H1 (cell line): ENCODE results near the gene ARHGAP42. TPM values are rescaled to one million over a fixed set of nuclear protein-coding genes. Genes with fewer than 3 reads are reported as not detected.

Source experiments
- CTCF ChIA-PET: fragments of 300-600 bp; sonication (Branson Sonifier 250); formaldehyde crosslinking; loops from one replicate; lab custom pipeline; 2021; ENCODE audit not compliant: partially characterized antibody; lab: Charles Lee
- POLR2A ChIA-PET: fragments of 300-600 bp; sonication (Branson Sonifier 250); formaldehyde crosslinking; loops from one replicate; lab custom pipeline; 2021; ENCODE audit warnings: inconsistent platforms; ENCODE audit not compliant: partially characterized antibody; lab: Charles Lee
- DNase-seq, 2 experiments: peaks; one replicate each; pipeline versions ENCODE4 v3.0.0 to v3.0.0-alpha.2; 2010 to 2022; ENCODE audit warnings: low spot score in 2 of 2, low read depth in 1 of 2, mixed read lengths in 1 of 2
- FAIRE-seq: peaks from 2 replicates; lab custom pipeline; 2011; peaks lifted over from hg19 to GRCh38; lab: Jason Lieb, UNC
- H2AFZ ChIP-seq: 2 replicates; pipeline ENCODE4 v1.8.1; 2012; ENCODE audit warnings: low read length, inconsistent platforms
- H2AK5ac ChIP-seq: 2 replicates; pipeline ENCODE4 v1.6.1; 2013; ENCODE audit warnings: low read depth, low read length
- H2BK120ac ChIP-seq: replicated peaks from 2 replicates; pipeline ENCODE3; 2013; ENCODE audit warnings: low read depth, low read length, inconsistent platforms
- H2BK12ac ChIP-seq: 2 replicates; pipeline ENCODE4 v1.6.1; 2013; ENCODE audit warnings: low read depth, low read length
- H2BK15ac ChIP-seq: 2 replicates; pipeline ENCODE4 v1.6.1; 2013; ENCODE audit warnings: low read length
- H2BK20ac ChIP-seq: 2 replicates; pipeline ENCODE4 v1.6.1; 2013; ENCODE audit warnings: low read length
- H2BK5ac ChIP-seq: 2 replicates; pipeline ENCODE4 v1.6.1; 2013; ENCODE audit warnings: low read depth, low read length
- H3K14ac ChIP-seq: 2 replicates; pipeline ENCODE4 v1.6.1; 2013; ENCODE audit warnings: inconsistent platforms; ENCODE audit not compliant: insufficient read length
- H3K18ac ChIP-seq: 2 replicates; pipeline ENCODE4 v1.6.1; 2013; ENCODE audit warnings: low read length; ENCODE audit errors: extremely low read depth
- H3K23ac ChIP-seq: 2 replicates; pipeline ENCODE4 v1.6.1; 2013; ENCODE audit warnings: inconsistent platforms; ENCODE audit not compliant: insufficient read length
- H3K23me2 ChIP-seq: 2 replicates; pipeline ENCODE4 v1.6.1; 2013; ENCODE audit warnings: low read depth, low read length
- H3K27ac ChIP-seq: 2 replicates; pipeline ENCODE4 v1.6.1; 2011; ENCODE audit warnings: low read depth, low read length, inconsistent platforms
- H3K27me3 ChIP-seq, 4 experiments: replicated peaks in 1 of 4; 1 replicate in 1 of 4; 2 replicates in 3 of 4; pipeline versions ENCODE4 v1.6.1 to v1.8.1; 2011 to 2013; ENCODE audit warnings: low read length in 3 of 4, mild to moderate bottlenecking in 3 of 4, inconsistent platforms in 2 of 4, mixed read lengths in 2 of 4, moderate library complexity in 1 of 4; ENCODE audit not compliant: control insufficient read depth in 3 of 4, insufficient read depth in 3 of 4; ENCODE audit errors: extremely low read depth in 1 of 4
- H3K36me3 ChIP-seq, 4 experiments: 2 replicates each; pipeline versions ENCODE4 v1.6.1 to v1.8.1; 2011 to 2013; ENCODE audit warnings: mild to moderate bottlenecking in 4 of 4, low read length in 3 of 4, moderate library complexity in 2 of 4, control low read depth in 1 of 4, inconsistent platforms in 1 of 4; ENCODE audit not compliant: insufficient read depth in 4 of 4, control insufficient read depth in 2 of 4
- H3K4ac ChIP-seq: replicated peaks from 2 replicates; pipeline ENCODE3; 2013; ENCODE audit warnings: low read length, low read depth, mixed read lengths, inconsistent platforms; ENCODE audit not compliant: insufficient read length
- H3K4me1 ChIP-seq, 4 experiments: replicated peaks in 1 of 4; 1 replicate in 1 of 4; 2 replicates in 3 of 4; pipeline versions ENCODE4 v1.6.1 to v1.8.1; 2011 to 2013; ENCODE audit warnings: low read length in 3 of 4, inconsistent platforms in 2 of 4, mixed read lengths in 1 of 4; ENCODE audit not compliant: insufficient read depth in 4 of 4, control insufficient read depth in 3 of 4
- H3K4me2 ChIP-seq, 2 experiments: 2 replicates each; pipeline versions ENCODE4 v1.6.1 to v1.8.1; 2011 to 2013; ENCODE audit warnings: low read depth in 2 of 2, low read length in 2 of 2, control low read depth in 1 of 2, inconsistent platforms in 1 of 2, mild to moderate bottlenecking in 1 of 2; ENCODE audit not compliant: insufficient read depth in 1 of 2
- H3K4me3 ChIP-seq, 4 experiments: fragments of 200-600, 300-600 bp in 1 of 4; sonication (generic), shearing (Covaris generic), sonication (Bioruptor Twin) in 1 of 4; 2 replicates each; pipeline versions ENCODE4 v1.5.1 to v1.8.1; 2011 to 2016; ENCODE audit warnings: low read length in 4 of 4, low read depth in 3 of 4, control low read depth in 2 of 4, inconsistent platforms in 2 of 4, mild to moderate bottlenecking in 2 of 4, mixed read lengths in 1 of 4, moderate library complexity in 1 of 4; ENCODE audit not compliant: insufficient read depth in 2 of 4; ENCODE audit errors: extremely low read depth in 1 of 4
- H3K56ac ChIP-seq: replicated peaks from 2 replicates; pipeline ENCODE3; 2013; ENCODE audit warnings: low read depth, mild to moderate bottlenecking, mixed read lengths, low read length, inconsistent platforms; ENCODE audit not compliant: insufficient read length
- H3K79me1 ChIP-seq: 2 replicates; pipeline ENCODE4 v1.6.1; 2013; ENCODE audit warnings: low read depth, low read length, control low read depth
- H3K79me2 ChIP-seq, 2 experiments: 2 replicates each; pipeline versions ENCODE4 v1.6.1 to v1.8.1; 2012 to 2013; ENCODE audit warnings: low read length in 2 of 2, mild to moderate bottlenecking in 2 of 2, inconsistent platforms in 1 of 2; ENCODE audit not compliant: insufficient read depth in 2 of 2, control insufficient read depth in 1 of 2
- H3K9ac ChIP-seq, 4 experiments: replicated peaks in 1 of 4; 1 replicate in 1 of 4; 2 replicates in 3 of 4; pipeline versions ENCODE4 v1.6.1 to v1.8.1; 2011 to 2013; ENCODE audit warnings: low read depth in 3 of 4, low read length in 3 of 4, control low read depth in 2 of 4, mild to moderate bottlenecking in 2 of 4, moderate library complexity in 2 of 4, inconsistent platforms in 1 of 4; ENCODE audit errors: extremely low read depth in 1 of 4
- H3K9me3 ChIP-seq, 2 experiments: 2 replicates each; pipeline versions ENCODE4 v1.6.1 to v1.8.1; 2012 to 2013; ENCODE audit warnings: mild to moderate bottlenecking in 2 of 2, moderate library complexity in 2 of 2, control low read depth in 1 of 2, inconsistent platforms in 1 of 2, low read depth in 1 of 2, low read length in 1 of 2, mixed read lengths in 1 of 2; ENCODE audit not compliant: insufficient read depth in 2 of 2
- H4K20me1 ChIP-seq, 2 experiments: replicated peaks in 1 of 2; 2 replicates each; pipeline versions ENCODE3 to v1.8.1; 2011 to 2013; ENCODE audit warnings: inconsistent platforms in 2 of 2, low read length in 2 of 2, mild to moderate bottlenecking in 1 of 2; ENCODE audit not compliant: insufficient read depth in 2 of 2, control insufficient read depth in 1 of 2
- H4K5ac ChIP-seq: 2 replicates; pipeline ENCODE4 v1.6.1; 2013; ENCODE audit warnings: low read length, low read depth, mixed read lengths, inconsistent platforms; ENCODE audit not compliant: insufficient read length
- H4K8ac ChIP-seq: 2 replicates; pipeline ENCODE4 v1.8.0; 2013; ENCODE audit warnings: mild to moderate bottlenecking, moderate library complexity, low read length, inconsistent platforms; ENCODE audit not compliant: insufficient read depth; ENCODE audit errors: extremely low read depth
- H4K91ac ChIP-seq: replicated peaks from 2 replicates; pipeline ENCODE3; 2013; ENCODE audit warnings: low read length, mixed read lengths, inconsistent platforms; ENCODE audit not compliant: insufficient read length
- ASH2L ChIP-seq: fragments of 200-600, 300-600 bp; sonication (generic); IDR thresholded peaks from one replicate; pipeline ENCODE4 v1.7.1; 2017; ENCODE audit warnings: low read length
- EGR1 ChIP-seq: IDR thresholded peaks from 2 replicates; pipeline ENCODE4 v1.6.1; 2011; ENCODE audit warnings: low read depth, low read length, borderline replicate concordance
- MAX ChIP-seq: IDR thresholded peaks from 2 replicates; pipeline ENCODE4 v1.6.1; 2012; ENCODE audit warnings: inconsistent platforms
- RBBP5 ChIP-seq: IDR thresholded peaks from 2 replicates; pipeline ENCODE4 v1.7.1; 2012; ENCODE audit warnings: low read depth, mild to moderate bottlenecking, inconsistent platforms, low read length, moderate library complexity, borderline replicate concordance
- RNF2 ChIP-seq: fragments of 200-900, 300-1000 bp; sonication (generic); IDR thresholded peaks from 2 replicates; pipeline ENCODE4 v1.7.1; 2016; ENCODE audit warnings: borderline replicate concordance, low read depth, mild to moderate bottlenecking, antibody characterized with exemption, low read length; ENCODE audit not compliant: poor library complexity, severe bottlenecking; ENCODE audit errors: missing control alignments
- SRF ChIP-seq: IDR thresholded peaks from 2 replicates; pipeline ENCODE4 v1.6.1; 2011; ENCODE audit warnings: mild to moderate bottlenecking, low read depth, low read length, moderate library complexity
- TEAD4 ChIP-seq: IDR thresholded peaks from 2 replicates; pipeline ENCODE4 v1.6.1; 2012; ENCODE audit warnings: low read depth, low read length, inconsistent platforms, mixed read lengths
- USF2 ChIP-seq: IDR thresholded peaks from 2 replicates; pipeline ENCODE4 v1.6.1; 2011; ENCODE audit warnings: low read length, improper control_type of control experiment
- WGBS, 2 experiments: shearing (Covaris generic) in 1 of 2; methylation state at CpG; one replicate each; pipeline versions ENCODE4 v1.1.6 to v1.1.7; 2013 to 2015; ENCODE audit warnings: low lambda C conversion rate in 2 of 2, mixed read lengths in 2 of 2, inconsistent platforms in 1 of 2, low coverage in 1 of 2, missing lambda C conversion rate in 1 of 2; ENCODE audit not compliant: insufficient replicate concordance in 2 of 2, insufficient coverage in 1 of 2, insufficient read length in 1 of 2; ENCODE audit errors: extremely low coverage in 1 of 2, missing lambda C conversion rate in 1 of 2; 5-methylcytosine and 5-hydroxymethylcytosine counted together
- polyA plus RNA-seq, 7 experiments: library from polyadenylated mRNA; depleted of rRNA in 3 of 7; stranded (reverse) in 5 of 7; unstranded in 2 of 7; fragments of >200 nt in 5 of 7; fragments of 200-250 nt in 2 of 7; gene quantifications; 1 replicate in 5 of 7; 2 replicates in 1 of 7; 4 replicates in 1 of 7; pipeline versions ENCODE4 v1.2.1 to v1.2.3, GENCODE V29; 2011 to 2013; ENCODE audit warnings: missing spikeins in 2 of 7, mixed read lengths in 2 of 7
- total RNA-seq: library from RNA; stranded (reverse); fragmentation: NEBNext Ultra II Directional; extraction: Animal tissue kit (Norgen Biotek cat#: 25700); gene quantifications from 2 replicates; pipeline ENCODE4 v1.2.1, GENCODE V29; 2021
- TF ChIP-seq, protein P1 (sequence below): IDR thresholded peaks from 2 replicates; pipeline ENCODE4 v1.6.1; 2011; ENCODE audit warnings: low read depth, mild to moderate bottlenecking, low read length; ENCODE audit not compliant: insufficient read depth

ARHGAP42 gene
- total and polyA plus RNA-seq, 2 of the 8 experiments (the other 6 are each of a cell fraction or from before 2014, with no cell fraction given) = 22.2 to 33.5 TPM

DNA sequence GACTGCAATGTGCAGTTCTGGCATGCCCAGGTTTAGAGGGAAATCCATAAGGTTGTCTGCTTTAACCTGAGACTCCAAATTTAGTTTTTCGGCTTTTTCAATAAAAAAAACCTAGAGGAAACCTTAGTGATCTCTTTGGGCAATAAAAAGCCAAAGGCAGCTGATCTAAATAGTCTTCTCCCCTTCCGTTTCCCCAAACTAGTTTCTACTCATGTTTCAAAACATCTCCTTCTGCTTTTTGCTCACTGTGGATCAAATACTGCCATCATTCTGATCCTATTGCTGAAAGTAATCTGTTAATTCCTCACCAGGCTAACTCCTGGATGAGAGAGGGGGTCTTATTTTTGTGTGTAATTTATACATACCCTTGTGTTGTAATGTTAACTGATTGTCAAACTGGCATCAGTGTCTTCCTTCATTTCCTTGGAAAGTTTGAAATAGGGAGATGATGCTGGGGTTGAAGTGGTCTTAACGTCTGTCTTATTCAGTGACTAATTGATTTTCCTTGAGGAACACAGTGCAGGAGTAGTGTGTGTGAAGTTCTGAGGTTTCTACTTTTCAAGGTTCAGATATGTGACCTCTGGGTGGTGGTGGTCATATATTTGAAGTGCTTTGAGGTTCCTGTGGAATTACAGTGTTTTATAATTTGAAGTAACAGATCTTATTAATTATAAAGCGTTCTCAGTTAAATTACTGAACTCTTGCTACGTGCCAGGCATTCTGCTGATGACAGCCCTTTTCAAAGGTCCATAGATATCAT lies 55.0 kb downstream of the ARHGAP42 start:
- H4K5ac ChIP-seq = peak overlapping the region; percentile 83
- no peak overlapping the region for H3K27ac ChIP-seq
- peak overlapping the region; percentile 6 for H2BK20ac ChIP-seq
- H3K18ac ChIP-seq = peak overlapping the region; percentile 73
- no peaks in the 10 kb centered on the region for H4K20me1 ChIP-seq
- peaks cover 7 to 24% (median 19%) of the 10 kb centered on the region in 4 experiments for H3K4me1 ChIP-seq
- no peak overlapping the region for H3K56ac ChIP-seq
- WGBS, 2 experiments = 80% methylated on average over 5 of the region's 5 CpGs; no CpG with 5 or more reads in 1 of the 2 experiments
- H3K9ac ChIP-seq = no peak overlapping the region
- no peak for FAIRE-seq
- H4K91ac ChIP-seq = no peak overlapping the region
- ChIA-PET CTCF (interaction anchor here (1.0 kb wide), 1 partner anchor 15 kb away, joined by 3 read pairs; no protein-coding TSS in a partner anchor), POLR2A (no interaction called here)
- no peak overlapping the region for H2BK120ac ChIP-seq
- H3K27me3 ChIP-seq = no peaks in the 10 kb centered on the region
- DNase-seq = no peak
- no peak overlapping the region for H3K4me3 ChIP-seq
- no peak overlapping the region for H2BK5ac ChIP-seq
- H2AFZ ChIP-seq = no peak overlapping the region
- H2BK12ac ChIP-seq = 0 out of 2 replicates have a peak overlapping the region, but pooled peaks have one; percentile 1
- H3K79me2 ChIP-seq = peaks cover 0 to 82% of the 10 kb centered on the region in 2 experiments; a peak in 3 of 4 replicates
- H3K14ac ChIP-seq = no peak overlapping the region
- no peaks in the 10 kb centered on the region for H3K79me1 ChIP-seq
- TF ChIP-seq MAX (no peak), EGR1 (no peak), SRF (no peak), USF2 (no peak), RNF2 (no peak), RBBP5 (no peak), TEAD4 (no peak), ASH2L (no peak)
- TF ChIP-seq, protein P1, sequence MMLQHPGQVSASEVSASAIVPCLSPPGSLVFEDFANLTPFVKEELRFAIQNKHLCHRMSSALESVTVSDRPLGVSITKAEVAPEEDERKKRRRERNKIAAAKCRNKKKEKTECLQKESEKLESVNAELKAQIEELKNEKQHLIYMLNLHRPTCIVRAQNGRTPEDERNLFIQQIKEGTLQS = no peak
- no peaks in the 10 kb centered on the region for H3K9me3 ChIP-seq
- H2BK15ac ChIP-seq = no peak overlapping the region
- H3K23ac ChIP-seq = no peak overlapping the region
- no peak overlapping the region for H2AK5ac ChIP-seq
- no peaks in the 10 kb centered on the region for H3K23me2 ChIP-seq
- no peak overlapping the region for H4K8ac ChIP-seq
- H3K36me3 ChIP-seq = no peaks in the 10 kb centered on the region
- peak overlapping the region; percentile 19 for H3K4ac ChIP-seq
- peak overlapping the region in 1 of 2 experiments; percentile 43; a peak in 2 of 4 replicates for H3K4me2 ChIP-seq
